ENCODE measurements around the gene ZNF234. TPM values are rescaled to one million over a fixed set of nuclear protein-coding genes. Genes with fewer than 3 reads are reported as not detected.

The ZNF234 gene
- total RNA-seq: 18.9 to 19.5 TPM (median 19.3 TPM) in 3 replicates

DNA sequence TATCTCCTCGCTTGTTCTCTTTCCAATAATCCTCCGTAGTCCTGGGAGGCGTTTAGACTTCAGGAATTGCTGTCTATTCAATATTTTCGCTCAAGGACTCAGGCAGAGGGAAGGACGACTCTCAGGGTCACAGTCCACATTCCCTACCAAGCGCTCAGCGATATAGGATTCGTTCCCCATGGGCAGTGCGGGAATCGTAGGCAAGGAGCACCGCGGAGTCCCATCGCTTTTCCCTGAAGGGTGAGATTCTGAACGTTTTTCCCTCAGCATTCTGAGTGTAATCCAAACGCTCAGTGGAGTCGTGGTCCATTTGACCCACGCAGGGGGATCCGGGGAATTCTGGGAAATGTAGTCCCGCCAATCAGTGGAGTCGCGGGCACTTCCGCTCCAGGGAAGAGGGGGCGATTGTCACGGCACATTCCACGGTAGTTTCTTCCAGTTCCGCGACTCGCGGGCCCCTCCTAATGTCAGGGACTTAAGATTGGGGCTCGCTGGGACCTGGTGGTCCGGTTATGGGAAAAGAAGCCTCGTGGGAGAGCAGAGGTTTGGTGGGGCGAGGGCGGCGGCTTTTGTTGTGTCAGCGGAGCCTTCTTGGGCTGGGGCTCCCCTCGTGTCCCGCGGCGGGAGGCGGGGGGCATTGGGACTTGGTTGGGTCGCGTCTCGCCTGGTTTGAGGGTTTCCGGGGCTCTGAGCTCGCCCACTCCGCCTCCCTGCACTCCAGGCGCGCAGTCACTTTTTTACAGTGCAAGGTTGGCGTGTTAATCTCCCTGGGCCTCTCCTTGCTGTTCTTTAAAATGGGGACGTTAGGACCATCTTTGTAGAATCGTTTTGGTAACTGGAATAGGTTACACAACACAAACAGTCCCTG, at the start of gene ZNF234:
Gene ZNF234, plus strand, starts transcription at position 364 of the 868 bp plus-strand sequence. CDS start 3,079 bp downstream, outside the sequence.
- Mint-ChIP-seq H3K27me3 (ENCODE audit: low read depth) (no peaks in the 10 kb centered on the region), H3K4me1 (peaks cover 21% of the 10 kb centered on the region), H3K27ac (peak within 1 kb of the TSS; percentile 87), H3K9me3 (peaks cover 8% of the 10 kb centered on the region), H3K36me3 (peaks cover 12% of the 10 kb centered on the region), H3K4me3 (peak within 1 kb of the TSS; percentile 96)
- TF ChIP-seq, protein P1, sequence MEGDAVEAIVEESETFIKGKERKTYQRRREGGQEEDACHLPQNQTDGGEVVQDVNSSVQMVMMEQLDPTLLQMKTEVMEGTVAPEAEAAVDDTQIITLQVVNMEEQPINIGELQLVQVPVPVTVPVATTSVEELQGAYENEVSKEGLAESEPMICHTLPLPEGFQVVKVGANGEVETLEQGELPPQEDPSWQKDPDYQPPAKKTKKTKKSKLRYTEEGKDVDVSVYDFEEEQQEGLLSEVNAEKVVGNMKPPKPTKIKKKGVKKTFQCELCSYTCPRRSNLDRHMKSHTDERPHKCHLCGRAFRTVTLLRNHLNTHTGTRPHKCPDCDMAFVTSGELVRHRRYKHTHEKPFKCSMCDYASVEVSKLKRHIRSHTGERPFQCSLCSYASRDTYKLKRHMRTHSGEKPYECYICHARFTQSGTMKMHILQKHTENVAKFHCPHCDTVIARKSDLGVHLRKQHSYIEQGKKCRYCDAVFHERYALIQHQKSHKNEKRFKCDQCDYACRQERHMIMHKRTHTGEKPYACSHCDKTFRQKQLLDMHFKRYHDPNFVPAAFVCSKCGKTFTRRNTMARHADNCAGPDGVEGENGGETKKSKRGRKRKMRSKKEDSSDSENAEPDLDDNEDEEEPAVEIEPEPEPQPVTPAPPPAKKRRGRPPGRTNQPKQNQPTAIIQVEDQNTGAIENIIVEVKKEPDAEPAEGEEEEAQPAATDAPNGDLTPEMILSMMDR (IDR thresholded peaks at IDR 0.05; ENCODE audit: unreplicated experiment): no peak
- DNase-seq (ENCODE audit: low spot score in 2 of 2, unreplicated experiment in 2 of 2): peak; percentile 63 to 77

DNA sequence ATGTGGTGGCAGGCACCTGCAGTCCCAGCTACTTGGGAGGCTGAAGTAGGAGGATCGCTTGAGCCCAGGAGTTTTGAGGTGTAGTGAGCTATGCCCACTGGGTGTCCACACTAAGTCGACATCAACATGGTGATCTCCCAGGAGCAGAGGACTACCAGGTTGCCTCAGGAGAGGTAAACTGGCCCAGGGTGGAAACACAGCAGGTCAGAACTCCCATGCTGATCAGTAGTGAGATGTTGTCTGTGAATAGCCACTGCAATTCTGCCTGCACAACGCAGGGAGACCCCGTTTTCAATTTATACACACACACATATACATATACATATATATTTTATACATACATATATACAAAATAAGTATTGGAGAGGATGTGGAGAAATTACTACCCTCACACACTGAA, 49.2 kb upstream of the ZNF234 start:
- DNase-seq (ENCODE audit: low spot score in 2 of 2, unreplicated experiment in 2 of 2): no peak
- H3K27me3 Mint-ChIP-seq (ENCODE audit: low read depth): peaks cover 4% of the 10 kb centered on the region
- H3K27ac Mint-ChIP-seq: no peak overlapping the region
- peaks cover 11% of the 10 kb centered on the region for H3K4me1 Mint-ChIP-seq
- no peak overlapping the region for H3K4me3 Mint-ChIP-seq
- TF ChIP-seq, protein P1 (IDR thresholded peaks at IDR 0.05; ENCODE audit: unreplicated experiment): no peak
- peaks cover 14% of the 10 kb centered on the region for H3K36me3 Mint-ChIP-seq
- H3K9me3 Mint-ChIP-seq: no peaks in the 10 kb centered on the region

DNA sequence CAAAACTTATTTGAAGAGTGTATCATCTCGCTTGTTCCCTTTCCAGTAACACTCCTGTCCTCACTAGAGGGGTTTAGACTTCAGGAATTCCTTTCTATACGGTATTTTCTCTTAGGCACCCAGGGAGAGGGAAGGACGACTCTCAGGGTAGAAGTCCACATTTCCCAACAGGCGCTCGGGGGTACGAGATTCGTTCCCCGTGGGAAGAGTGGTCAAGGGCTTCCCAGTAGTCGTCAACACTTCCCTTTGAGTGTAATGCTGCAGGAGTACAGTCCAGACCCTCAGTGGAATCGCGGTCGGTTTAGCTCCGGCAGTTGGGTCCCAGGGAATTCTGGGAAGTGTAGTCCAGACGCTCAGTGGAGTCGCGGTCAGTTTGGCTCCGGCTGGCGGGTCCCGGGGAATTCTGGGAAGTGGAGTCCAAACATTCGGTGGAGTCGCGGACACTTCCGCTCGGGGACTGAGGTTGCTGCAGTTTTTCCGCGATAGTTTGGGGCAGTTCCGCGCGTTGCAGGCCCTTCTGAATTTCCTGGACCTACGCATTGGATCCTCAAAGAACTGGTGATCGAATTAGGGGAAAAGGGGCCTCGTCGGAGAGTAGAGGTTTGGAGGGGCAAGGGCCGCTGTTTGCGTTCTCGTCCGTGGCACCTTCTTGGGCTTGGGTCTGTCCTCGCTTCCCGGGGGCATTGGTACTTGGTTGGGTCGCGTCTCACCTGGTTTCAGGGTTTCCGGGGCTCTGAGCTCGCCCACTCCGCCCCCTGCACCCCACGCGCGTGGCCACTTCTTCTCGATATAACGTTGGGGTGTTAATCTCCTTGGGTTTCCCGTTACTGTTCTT, 47.2 kb upstream of the ZNF234 start, which contains the start of gene ZNF224:
Gene ZNF224, plus strand, starts transcription at position 431 of the 835 bp plus-strand sequence. CDS start 3,513 bp downstream, outside the sequence.
- DNase-seq (ENCODE audit: low spot score in 2 of 2, unreplicated experiment in 2 of 2): peak; percentile 77 to 87
- no peaks in the 10 kb centered on the region for H3K9me3 Mint-ChIP-seq
- H3K4me1 Mint-ChIP-seq: peaks cover 11% of the 10 kb centered on the region
- peak within 1 kb of the TSS; percentile 99 for H3K4me3 Mint-ChIP-seq
- H3K27me3 Mint-ChIP-seq (ENCODE audit: low read depth): peaks cover 4% of the 10 kb centered on the region
- TF ChIP-seq, protein P1 (IDR thresholded peaks at IDR 0.05; ENCODE audit: unreplicated experiment): no peak
- H3K27ac Mint-ChIP-seq: peak within 1 kb of the TSS; percentile 92
- peaks cover 22% of the 10 kb centered on the region for H3K36me3 Mint-ChIP-seq

DNA sequence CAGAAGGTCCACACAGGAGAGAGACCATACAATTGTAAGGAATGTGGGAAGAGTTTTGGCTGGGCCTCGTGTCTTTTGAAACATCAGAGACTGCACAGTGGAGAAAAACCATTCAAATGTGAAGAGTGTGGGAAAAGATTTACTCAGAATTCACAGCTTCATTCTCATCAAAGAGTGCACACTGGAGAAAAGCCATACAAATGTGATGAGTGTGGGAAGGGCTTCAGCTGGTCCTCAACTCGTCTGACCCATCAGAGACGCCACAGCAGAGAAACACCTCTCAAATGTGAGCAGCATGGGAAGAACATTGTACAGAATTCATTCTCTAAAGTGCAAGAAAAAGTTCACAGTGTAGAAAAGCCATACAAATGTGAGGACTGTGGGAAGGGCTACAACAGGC, 33.6 kb upstream of the ZNF234 start:
- peaks cover 71% of the 10 kb centered on the region for H3K9me3 Mint-ChIP-seq
- TF ChIP-seq, protein P1 (IDR thresholded peaks at IDR 0.05; ENCODE audit: unreplicated experiment): no peak
- H3K27ac Mint-ChIP-seq: no peak overlapping the region
- no peak overlapping the region for H3K4me3 Mint-ChIP-seq
- H3K36me3 Mint-ChIP-seq: peaks cover 78% of the 10 kb centered on the region
- DNase-seq (ENCODE audit: low spot score in 2 of 2, unreplicated experiment in 2 of 2): no peak
- peaks cover 7% of the 10 kb centered on the region for H3K4me1 Mint-ChIP-seq
- H3K27me3 Mint-ChIP-seq (ENCODE audit: low read depth): no peaks in the 10 kb centered on the region

DNA sequence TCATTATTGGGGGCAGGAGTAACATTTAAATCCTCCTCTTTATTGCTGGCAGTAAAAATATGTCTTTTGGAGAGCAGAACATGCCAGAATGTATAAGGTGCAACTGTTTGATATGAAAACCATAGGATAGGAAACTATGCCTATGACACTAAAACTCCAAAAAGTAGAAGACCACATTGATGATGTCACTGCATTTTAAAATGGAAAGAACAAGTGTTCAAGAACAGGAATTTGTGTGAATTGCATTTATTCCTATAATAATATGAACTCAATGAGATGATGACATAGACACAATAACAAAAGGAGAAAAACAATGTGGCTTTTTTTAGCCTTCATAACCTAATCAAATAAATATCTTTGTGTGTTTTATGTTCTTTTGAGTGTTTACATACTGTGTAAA, 31.9 kb upstream of the ZNF234 start:
- TF ChIP-seq, protein P1 (IDR thresholded peaks at IDR 0.05; ENCODE audit: unreplicated experiment): no peak
- H3K4me1 Mint-ChIP-seq: peaks cover 13% of the 10 kb centered on the region
- no peak overlapping the region for H3K27ac Mint-ChIP-seq
- peaks cover 61% of the 10 kb centered on the region for H3K36me3 Mint-ChIP-seq
- H3K27me3 Mint-ChIP-seq (ENCODE audit: low read depth): no peaks in the 10 kb centered on the region
- peaks cover 60% of the 10 kb centered on the region for H3K9me3 Mint-ChIP-seq
- H3K4me3 Mint-ChIP-seq: no peak overlapping the region
- DNase-seq (ENCODE audit: low spot score in 2 of 2, unreplicated experiment in 2 of 2): no peak

All from mesothelial cell of epicardium (in vitro differentiated cells).